ENCODE results near the gene VTA1.
"Not testable (repeated sequence)": the region's sequence is repeated elsewhere in the genome, so short reads cannot be mapped to it uniquely, and the experiment has no call there.

Gene VTA1

GRCh38 chr6:142229518-142230270 is 82.6 kb downstream of the VTA1 start:
- not testable (repeated sequence) for DNase-seq

DNA sequence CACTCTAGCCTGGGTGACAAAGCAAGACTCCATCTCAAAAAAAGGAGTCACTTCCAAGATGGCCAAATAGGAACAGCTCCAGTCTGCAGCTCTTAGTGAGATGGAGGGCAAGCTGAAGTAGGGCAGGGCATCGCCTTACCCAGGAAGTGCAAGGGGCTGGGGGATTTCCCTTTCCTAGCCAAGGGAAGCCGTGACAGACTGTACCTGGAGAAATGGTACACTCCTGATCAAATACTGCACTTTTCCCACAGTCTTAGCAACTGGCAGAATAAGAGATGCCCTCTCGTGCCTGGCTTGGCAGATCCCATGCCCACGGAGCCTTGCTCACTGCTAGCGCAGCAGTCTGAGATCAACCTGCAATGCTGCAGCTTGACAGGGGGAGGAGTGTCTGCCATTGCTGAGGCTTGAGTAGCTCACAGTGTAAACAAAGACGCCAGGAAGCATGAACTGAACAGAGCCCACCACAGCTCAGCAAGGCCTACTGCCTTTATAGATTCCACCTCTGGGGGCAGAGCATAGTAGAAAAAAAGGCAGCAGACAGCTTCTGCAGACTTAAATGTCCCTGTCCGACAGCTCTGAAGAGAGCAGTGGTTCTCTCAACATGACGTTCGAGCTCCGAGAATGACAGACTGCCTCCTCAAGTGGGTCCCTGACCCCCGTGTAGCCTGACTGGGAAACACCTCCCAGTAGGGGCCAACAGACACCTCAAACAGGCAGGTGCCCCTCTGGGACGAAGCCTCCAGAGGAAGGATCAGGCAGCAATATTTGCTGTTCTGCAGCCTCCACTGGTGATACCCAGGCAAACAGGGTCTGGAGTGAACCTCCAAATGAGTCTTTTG is 85.4 kb downstream of the VTA1 start:
- DNase-seq: peak; percentile 2

DNA sequence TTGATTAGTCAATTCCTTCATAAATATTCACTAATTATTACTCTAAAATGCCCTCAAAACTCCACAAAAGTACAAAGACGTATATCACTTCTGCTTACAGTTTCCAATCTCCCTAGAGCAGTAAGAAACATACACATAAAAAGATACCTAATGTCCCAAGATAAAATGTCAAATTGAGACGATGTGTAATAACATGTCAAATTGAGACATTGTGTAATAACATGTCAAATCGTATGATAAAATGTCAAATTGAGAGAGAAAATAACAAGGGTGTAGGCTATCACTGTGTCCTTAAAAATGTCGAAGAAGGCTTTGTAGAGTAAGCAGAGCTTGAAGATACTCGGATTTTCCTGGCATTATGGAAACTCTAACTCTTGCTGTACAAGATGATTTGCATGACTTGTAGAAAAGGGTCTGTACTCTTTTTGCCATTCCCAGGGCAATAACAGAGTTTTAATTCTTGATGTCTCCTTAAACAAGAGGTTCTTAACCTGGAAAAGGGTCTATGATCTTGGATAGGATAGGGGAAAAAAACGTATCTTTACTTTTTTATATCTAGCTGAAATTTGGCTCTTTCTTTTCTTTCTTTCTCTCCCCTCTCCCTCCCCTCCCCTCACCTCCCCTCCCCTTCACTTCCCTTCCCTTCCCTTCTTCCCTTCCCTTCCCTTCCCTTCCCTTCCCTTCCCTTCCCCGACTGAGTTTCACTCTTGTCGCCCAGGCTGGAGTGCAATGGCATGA is 87.1 kb downstream of the VTA1 start:
- no peak for DNase-seq

GRCh38 chr6:142235272-142235671 is 88.2 kb downstream of the VTA1 start:
- DNase-seq: no peak

GRCh38 chr6:142235791-142236190 is 88.7 kb downstream of the VTA1 start:
- DNase-seq: no peak

DNA sequence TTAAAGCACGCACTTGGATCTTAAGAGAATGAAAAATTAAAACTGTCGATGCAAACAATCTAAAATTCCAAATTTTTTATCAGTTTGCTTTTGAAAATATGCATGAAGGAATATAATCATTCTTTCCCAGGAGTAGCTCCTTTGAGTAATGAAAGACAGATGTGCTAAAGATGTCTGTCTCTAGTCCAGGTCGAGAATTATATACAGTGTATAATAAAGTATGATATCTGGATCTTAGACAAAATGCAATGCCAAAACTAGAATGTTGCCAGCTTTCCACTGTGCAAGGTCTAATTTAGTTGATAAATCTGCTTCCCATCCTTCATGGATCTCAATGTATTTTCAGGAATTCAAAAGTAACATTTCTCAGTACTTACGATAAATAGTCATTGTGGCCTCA is 89.6 kb downstream of the VTA1 start:
- DNase-seq: no peak

GRCh38 chr6:142238881-142239280 is 91.8 kb downstream of the VTA1 start:
- DNase-seq: no peak

- DNase-seq: no peak
These were observed 93.1 kb downstream of the VTA1 start for GRCh38 chr6:142240179-142240578.

DNA sequence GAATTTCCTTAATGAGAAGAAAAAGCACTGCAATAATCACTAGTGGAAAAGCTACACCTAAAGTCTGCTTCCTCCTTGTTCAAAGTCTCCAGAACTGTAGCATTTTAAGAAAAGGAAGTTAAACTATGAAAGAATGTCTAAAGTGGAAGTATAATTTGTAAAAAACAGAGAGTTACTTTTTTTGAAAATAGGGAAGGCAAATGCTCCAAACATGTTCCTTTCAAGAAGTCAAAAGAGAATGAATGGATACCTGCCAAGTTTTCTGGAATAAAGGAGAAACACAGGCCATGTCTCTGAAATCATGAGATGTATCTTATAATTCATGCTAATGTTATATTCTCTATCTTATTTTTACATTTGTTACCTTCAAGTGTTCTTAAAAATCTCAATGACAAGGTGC is 94.0 kb downstream of the VTA1 start:
- DNase-seq: no peak

DNA sequence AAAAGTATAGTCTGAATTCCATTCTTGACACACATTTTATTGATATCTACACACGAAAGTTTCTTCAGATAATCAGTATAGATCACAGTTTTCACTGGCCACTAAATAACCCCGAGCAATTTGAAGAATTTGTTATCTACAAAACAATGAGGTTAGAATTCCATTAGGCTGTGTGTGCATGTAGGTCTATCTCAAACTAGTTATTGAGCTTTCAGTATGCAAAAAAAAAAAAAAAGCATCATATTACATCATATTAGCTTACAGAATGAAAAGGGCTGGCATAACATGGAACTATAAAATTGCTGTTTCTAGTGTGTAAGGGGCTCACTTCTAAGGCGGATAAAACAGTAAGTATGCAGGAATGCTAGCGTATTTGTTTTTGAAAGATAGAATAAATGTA is 95.2 kb downstream of the VTA1 start:
- DNase-seq: no peak

DNA sequence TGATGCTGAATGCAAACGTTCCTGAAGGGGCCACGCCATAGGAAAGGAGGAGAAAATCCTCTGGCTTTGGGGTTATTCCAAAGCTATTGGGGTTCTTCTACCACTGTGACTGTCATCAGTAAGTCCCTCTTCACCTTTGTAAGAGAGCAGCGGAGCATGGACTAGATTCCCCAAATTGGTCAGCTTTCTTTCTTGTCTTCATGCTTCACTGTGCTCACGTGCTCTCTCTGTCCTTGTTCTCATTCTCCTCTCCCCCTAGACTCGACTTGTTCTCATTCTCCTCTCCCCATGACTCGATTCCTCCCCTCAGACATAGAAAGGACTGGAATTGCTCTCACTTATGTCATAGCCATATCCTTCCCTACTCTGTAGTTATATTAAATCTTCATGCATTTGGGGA is 99.9 kb downstream of the VTA1 start:
- no peak for DNase-seq

DNA sequence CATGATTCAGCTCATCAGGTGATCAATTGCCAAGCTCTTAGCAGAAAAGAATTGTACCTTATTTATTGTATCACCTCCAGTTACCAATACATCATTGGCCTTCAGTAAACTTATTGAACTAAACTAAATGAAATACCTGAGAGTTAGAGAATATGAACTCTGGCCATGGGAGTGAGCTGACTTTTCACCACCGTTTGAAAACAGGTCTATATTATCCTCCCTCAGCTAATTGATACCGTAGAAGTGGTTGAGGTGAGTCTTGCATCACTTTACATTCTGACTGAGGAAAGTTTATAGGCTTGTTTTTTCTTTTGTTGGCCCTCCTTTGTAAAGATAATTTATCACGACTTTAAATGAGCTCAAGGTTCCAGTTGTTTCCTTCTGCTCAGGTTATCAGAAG is 102.2 kb downstream of the VTA1 start:
- DNase-seq: no peak

DNA sequence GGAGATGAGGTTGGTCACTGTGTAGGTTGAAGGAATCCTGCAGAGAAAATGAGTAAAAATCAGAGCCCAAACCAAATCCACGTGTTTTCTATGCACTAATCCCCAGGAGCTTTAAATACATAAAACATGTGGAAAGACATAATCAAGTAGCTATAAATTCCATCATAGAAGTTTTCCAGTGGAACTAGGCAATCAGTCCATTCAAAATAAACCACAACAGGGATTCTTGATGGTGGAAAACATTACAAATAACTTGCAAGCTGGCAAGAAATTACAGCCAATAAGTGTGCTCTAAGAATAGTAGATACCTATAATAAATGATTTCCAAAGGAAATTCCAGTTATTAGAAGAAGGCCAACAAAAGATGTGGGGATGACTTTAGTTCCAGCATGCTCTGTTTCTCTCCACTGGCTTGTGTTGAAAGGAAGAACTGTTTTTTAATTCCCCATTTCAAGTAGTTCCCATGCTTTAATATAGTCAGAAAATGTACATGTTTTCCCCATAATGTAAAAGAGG is 104.9 kb downstream of the VTA1 start:
- no peak for DNase-seq

- no peak for DNase-seq
These were observed 107.5 kb downstream of the VTA1 start for GRCh38 chr6:142254513-142254912.

- no peak for DNase-seq
These were observed 108.7 kb downstream of the VTA1 start for GRCh38 chr6:142255785-142256184.

- no peak for DNase-seq
These were observed 111.2 kb downstream of the VTA1 start for GRCh38 chr6:142258305-142258704.

- DNase-seq: no peak
These were observed 111.7 kb downstream of the VTA1 start for GRCh38 chr6:142258757-142259156.

GRCh38 chr6:142260748-142261147 is 113.7 kb downstream of the VTA1 start:
- DNase-seq: no peak

- DNase-seq: no peak
These were observed 115.2 kb downstream of the VTA1 start for GRCh38 chr6:142262231-142262630.

- DNase-seq: no peak
These were observed 118.4 kb downstream of the VTA1 start for GRCh38 chr6:142265476-142265875.

DNA sequence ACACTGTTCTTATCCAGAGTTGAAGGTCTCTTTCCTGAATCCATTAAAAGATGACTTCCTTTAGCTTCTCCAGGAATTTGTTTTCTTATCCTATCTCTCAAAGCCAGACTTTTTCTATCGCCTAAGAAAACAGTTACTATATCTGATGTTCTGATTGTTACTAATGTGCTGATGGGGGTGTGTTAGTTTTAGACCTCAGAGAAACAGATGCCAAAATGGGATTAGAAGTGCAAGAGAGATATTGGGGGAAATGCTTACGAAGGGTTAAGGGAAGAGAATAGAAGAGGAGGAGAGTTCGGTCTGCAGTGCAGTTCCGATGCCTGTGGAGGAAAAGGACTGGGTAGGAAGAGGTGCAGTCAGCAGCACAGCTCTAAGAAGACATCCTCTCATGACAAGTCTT is 119.0 kb downstream of the VTA1 start:
- no peak for DNase-seq

- no peak for DNase-seq
These were observed 124.4 kb downstream of the VTA1 start for GRCh38 chr6:142271476-142271875.
